GM19351 (cell line): Measurements from ENCODE around the gene PDE11A.

ENCODE experiments used
- ATAC-seq: cut with Tn5 transposase; IDR thresholded peaks from one replicate; pipeline ENCODE4 v1.9.1; 2021; ENCODE audit warnings: mild to moderate bottlenecking, moderate library complexity; ENCODE audit not compliant: unreplicated experiment

PDE11A gene

GRCh38 chr2:177929662-177930522 is 142.7 kb downstream of the PDE11A start:
- ATAC-seq, result no peak

GRCh38 chr2:177923323-177923722 is 149.3 kb downstream of the PDE11A start:
- no peak for ATAC-seq

GRCh38 chr2:177921726-177922125 is 150.9 kb downstream of the PDE11A start:
- no peak for ATAC-seq

- ATAC-seq, result no peak
Measured at GRCh38 chr2:177917169-177917568, 155.4 kb downstream of the PDE11A start.

GRCh38 chr2:177916342-177916741 is 156.2 kb downstream of the PDE11A start:
- no peak for ATAC-seq

GRCh38 chr2:177914247-177914646 is 158.3 kb downstream of the PDE11A start:
- ATAC-seq, result no peak

GRCh38 chr2:177909962-177910361 is 162.6 kb downstream of the PDE11A start:
- ATAC-seq, result no peak

- no peak for ATAC-seq
Measured at GRCh38 chr2:177908824-177909223, 163.8 kb downstream of the PDE11A start.

GRCh38 chr2:177908182-177908581 is 164.4 kb downstream of the PDE11A start:
- no peak for ATAC-seq

- ATAC-seq, result peak; percentile 93
Measured at GRCh38 chr2:177906041-177906718, 166.4 kb downstream of the PDE11A start.

- ATAC-seq, result no peak
Measured at GRCh38 chr2:177905640-177906039, 166.9 kb downstream of the PDE11A start.

GRCh38 chr2:177902395-177903163 is 170.0 kb downstream of the PDE11A start:
- ATAC-seq, result no peak

- ATAC-seq, result no peak
Measured at GRCh38 chr2:177900082-177900481, 172.5 kb downstream of the PDE11A start.

- ATAC-seq, result no peak
Measured at GRCh38 chr2:177897278-177897677, 175.3 kb downstream of the PDE11A start.

- ATAC-seq, result no peak
Measured at GRCh38 chr2:177896587-177896986, 176.0 kb downstream of the PDE11A start.

- no peak for ATAC-seq
Measured at GRCh38 chr2:177894546-177894945, 178.0 kb downstream of the PDE11A start.

GRCh38 chr2:177893880-177894279 is 178.7 kb downstream of the PDE11A start:
- ATAC-seq, result no peak

- ATAC-seq, result no peak
Measured at GRCh38 chr2:177891533-177891932, 181.0 kb downstream of the PDE11A start.

GRCh38 chr2:177889818-177890460 is 182.6 kb downstream of the PDE11A start:
- ATAC-seq, result no peak

GRCh38 chr2:177888581-177888980 is 184.0 kb downstream of the PDE11A start:
- ATAC-seq, result no peak

GRCh38 chr2:177887722-177888121 is 184.9 kb downstream of the PDE11A start:
- no peak for ATAC-seq
